Prostate gland (tissue), 2 donors: ENCODE data around the gene TTLL4.

ENCODE experiments used
- CTCF ChIP-seq, 4 experiments: fragments of 200-600 bp in 2 of 4; fragments of 450-650 bp in 2 of 4; sonication (generic) in 2 of 4; IDR thresholded peaks; 1 replicate in 3 of 4; 2 replicates in 1 of 4; pipeline ENCODE4 v1.5.1; 2016 to 2019; ENCODE audit warnings: antibody characterized with exemption in 4 of 4, mild to moderate bottlenecking in 2 of 4, moderate library complexity in 2 of 4
- POLR2A ChIP-seq: fragments of 450-650 bp; IDR thresholded peaks from one replicate; pipeline ENCODE4 v1.6.1; 2016; ENCODE audit warnings: antibody characterized with exemption, mild to moderate bottlenecking

GRCh38 chr2:218711550-218711929 is 905 bp downstream of the TTLL4 start:
- TF ChIP-seq CTCF (IDR thresholded peaks at IDR 0.05) (no peak), POLR2A (no peak)
